ENCODE data around the gene SERPINA3.
"Not testable (repeated sequence)": the region's sequence is repeated elsewhere in the genome, so short reads cannot be mapped to it uniquely, and the experiment has no call there.

The SERPINA3 gene

DNA sequence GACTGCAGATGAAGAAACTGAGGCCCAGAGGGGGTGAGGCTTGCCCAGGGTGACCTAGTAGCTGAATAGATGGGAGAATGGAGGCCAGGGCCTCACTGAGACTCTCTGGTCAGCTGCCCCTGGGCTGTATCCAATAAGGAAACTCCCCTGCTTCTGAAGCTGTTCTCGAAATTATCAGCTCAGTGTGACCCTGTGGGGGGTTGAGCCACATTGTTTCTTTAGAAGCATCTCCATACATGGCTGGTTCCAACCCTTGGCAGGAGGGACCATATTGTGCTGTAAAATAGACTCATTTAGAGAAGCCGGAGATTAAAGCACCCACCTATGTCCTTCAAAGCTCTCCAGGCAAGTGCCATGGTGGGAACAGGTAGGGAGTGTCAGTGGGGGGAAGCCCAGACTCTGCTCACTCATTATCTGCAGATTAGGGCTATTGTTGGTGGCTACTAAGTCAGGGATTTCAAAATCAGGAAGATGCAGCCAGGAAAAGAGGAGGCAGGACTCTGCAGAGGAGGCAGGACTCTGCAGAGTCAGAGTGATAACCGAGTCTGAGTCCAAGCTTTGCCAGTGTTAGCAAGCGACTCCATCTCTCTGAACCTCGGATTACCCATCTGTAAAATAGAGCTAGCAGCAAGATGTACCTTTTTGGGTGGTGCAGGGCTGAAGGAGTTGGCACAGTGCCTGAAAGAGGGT lies 27.5 kb upstream of the SERPINA3 start:
- no peak for DNase-seq (ENCODE audit: low read depth in 1 of 2, low spot score in 1 of 2)

DNA sequence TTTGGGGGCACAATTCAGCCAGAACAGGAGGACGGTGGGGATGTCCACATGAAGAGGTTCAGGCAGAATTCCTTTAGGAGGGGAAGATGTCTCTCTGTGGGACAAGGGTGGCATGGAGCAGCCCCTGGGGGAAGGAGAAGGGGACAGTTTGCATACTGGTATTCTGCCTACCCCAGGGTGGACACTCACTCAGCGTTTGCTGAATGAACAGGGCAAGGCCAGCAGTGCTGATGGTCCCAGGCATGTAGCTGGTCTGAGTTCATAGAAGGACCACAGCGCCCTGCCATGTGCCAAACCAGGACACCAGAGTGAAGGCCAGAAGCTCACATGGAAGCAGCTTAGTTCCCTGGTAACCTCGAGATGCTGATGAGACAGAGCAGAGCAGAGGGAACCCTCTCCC lies 25.6 kb upstream of the SERPINA3 start:
- no peak for DNase-seq (ENCODE audit: low read depth in 1 of 2, low spot score in 1 of 2)

DNA sequence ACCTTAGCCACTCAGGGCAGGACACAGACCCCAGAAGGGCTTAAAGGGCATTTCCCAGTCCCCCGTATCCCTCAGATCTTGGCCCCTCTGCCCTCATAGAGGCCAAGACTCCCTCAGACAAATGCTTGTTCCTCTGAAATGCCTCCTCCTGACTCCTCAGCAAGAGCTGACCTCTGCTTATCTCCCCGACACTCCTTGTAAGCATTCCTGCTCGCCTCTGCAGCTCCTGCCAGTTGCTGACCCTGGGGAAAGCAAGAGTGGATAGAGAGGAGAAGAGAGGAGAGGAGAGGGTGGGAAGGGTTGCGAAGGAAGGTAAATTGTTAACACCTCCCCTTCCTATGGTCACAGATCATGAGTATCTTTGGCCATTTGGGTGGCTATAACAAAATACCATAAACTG lies 23.9 kb upstream of the SERPINA3 start:
- no peak for DNase-seq (ENCODE audit: low read depth in 1 of 2, low spot score in 1 of 2)

DNA sequence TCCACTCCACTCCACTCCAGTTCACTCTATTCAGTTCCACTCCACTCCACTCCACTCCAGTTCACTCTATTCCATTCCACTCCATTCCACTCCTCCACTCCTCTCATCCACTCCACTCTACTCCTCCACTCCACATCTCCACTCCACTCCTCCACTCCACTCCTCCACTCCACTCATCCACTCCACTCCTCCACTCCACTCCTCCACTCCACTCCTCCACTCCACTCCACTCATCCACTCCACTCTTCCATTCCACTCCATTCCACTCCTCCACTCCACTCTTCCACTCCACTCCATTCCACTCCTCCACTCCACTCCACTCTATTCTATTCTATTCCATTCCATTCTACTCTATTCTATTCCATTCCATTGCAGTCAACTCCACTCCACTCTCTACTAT lies 21.1 kb upstream of the SERPINA3 start:
- no peak for DNase-seq (ENCODE audit: low read depth in 1 of 2, low spot score in 1 of 2)

DNA sequence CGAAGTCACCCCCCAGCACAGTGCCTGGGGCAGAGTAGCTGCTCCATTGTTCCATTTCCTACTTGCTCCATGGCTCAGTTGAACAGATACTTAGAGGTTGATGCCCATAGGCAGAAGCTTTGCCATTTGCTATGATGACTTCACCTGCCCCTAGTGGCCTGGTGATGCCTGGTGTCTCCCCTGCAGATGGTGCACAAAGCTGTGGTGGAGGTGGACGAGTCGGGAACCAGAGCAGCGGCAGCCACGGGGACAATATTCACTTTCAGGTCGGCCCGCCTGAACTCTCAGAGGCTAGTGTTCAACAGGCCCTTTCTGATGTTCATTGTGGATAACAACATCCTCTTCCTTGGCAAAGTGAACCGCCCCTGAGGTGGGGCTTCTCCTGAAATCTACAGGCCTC lies 20.3 kb upstream of the SERPINA3 start:
- DNase-seq (ENCODE audit: low read depth in 1 of 2, low spot score in 1 of 2) = no peak

DNA sequence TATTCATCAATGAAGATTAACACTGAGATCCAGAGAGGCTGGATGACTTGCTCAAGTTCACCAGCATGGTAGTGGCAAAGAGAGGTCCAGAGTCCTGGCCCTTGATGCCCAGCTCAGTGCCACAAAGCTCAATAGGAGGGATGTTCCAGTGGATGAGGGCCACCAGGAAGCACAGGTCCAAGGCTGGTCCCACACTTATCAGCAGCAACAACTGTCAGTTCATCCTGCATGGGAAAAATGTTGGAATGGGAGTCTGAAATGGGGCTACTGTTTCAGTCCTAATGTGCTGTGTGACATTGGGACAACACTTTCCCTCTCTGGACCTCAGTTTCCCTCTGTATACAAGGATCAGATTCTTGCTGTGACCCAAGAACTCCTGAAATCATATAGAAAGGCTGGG lies 19.7 kb upstream of the SERPINA3 start:
- no peak for DNase-seq (ENCODE audit: low read depth in 1 of 2, low spot score in 1 of 2)

DNA sequence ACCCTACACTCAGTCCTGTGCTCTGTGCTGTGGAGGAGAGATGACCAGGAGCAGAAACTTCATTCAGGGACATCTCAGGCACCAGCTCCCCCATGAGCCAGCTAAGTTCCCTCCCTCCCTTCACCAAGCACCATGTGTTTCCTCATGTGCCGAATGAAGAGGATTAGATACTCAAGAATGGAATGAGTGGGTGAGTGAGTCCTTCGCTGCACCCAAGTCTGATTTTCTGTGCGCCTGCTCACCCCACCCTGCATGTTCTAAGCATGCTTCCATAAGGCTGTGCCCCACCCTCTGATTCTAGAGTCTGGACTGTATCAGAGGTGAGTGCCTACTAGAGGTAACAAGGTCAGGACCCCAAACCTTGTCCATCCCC lies 18.8 kb upstream of the SERPINA3 start:
- DNase-seq (ENCODE audit: low read depth in 1 of 2, low spot score in 1 of 2) = no peak

DNA sequence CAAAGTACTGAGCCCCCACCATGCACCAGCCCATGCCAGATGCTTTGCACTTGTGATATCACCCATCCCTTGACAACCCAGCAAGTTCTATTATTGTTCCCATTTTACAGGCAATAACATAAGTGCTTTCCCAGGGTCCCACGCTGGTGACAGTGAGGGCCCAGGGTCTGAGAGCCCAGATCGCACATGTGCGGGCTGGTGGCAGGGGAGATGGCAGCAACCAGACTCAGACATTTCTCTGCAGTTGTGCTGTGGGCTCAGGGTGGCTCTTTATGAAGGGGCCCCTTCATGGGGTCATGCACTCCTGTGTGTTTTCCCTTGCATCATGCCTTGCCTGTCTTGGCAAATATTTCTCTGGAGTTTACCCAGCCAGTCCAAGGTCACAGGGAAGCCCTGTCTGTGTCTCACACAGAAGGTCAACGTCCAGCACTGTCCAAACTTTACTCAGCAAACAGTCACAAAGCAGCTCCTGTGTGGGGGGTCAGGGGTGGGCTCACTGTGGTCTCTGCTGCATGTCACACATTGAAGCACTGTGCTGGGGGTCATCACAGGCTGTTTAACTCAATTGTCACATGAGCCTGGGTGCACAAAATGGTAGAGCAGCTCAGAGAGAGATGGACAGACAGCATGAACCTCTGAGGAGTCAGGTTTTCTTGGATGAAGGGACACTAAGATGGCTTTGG lies 18.3 kb upstream of the SERPINA3 start:
- no peak for DNase-seq (ENCODE audit: low read depth in 1 of 2, low spot score in 1 of 2)

DNA sequence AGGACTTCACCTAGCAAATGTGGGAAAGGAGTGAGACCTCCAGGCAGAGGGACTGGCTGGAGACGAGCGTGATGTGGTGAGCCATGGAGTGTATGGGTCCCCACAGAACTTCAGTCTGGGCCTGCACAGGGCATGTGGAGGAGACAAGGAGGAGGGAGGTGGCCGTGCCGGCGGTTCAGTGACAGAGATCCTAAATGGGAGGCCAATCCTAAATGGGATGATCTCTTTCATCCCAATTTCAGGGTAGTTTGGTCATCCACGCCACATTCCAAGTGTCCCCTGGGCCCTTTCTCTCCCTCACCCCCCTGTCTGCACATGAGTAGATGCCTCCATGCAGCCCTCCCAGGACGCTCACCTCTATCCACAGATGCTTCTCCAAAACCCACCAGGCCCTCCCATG lies 17.8 kb upstream of the SERPINA3 start:
- no peak for DNase-seq (ENCODE audit: low read depth in 1 of 2, low spot score in 1 of 2)

DNA sequence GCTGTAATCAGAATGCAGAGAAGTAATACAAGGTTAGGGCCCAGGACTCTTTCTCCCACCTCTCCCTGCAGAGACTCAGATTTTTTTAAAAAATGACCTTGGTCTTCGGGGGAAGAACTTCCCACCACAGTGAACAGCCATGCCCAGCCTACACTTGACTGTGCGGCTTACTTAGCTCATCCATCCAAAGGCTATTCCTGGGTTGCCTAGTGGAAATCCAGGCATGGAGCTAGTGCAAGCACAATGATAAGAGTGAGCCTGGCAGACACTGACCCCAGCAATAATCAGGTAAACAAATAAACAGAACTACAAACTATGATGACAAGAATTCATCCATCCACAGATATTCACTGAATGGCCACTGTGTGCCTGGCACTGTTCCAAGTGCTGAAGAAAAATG lies 16.3 kb upstream of the SERPINA3 start:
- no peak for DNase-seq (ENCODE audit: low read depth in 1 of 2, low spot score in 1 of 2)

DNA sequence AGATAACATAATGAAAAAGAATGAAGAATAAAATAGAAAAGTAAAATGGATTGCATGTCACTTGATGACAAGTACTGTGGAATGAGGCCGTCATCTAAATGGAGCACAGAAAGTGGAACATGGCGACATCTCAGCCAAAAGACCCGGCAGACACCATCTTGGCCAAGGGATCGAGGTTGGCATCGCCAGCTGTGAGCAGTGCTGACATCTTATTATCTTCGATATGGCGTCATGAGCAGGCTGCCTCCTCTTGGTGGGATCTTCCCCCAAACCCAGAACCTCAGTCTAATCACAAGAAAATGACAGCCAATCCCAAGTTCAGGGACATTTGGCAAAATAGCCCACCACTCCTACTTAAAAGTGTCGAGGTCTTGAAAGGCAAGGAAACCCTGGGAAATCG lies 15.8 kb upstream of the SERPINA3 start:
- no peak for DNase-seq (ENCODE audit: low read depth in 1 of 2, low spot score in 1 of 2)

DNA sequence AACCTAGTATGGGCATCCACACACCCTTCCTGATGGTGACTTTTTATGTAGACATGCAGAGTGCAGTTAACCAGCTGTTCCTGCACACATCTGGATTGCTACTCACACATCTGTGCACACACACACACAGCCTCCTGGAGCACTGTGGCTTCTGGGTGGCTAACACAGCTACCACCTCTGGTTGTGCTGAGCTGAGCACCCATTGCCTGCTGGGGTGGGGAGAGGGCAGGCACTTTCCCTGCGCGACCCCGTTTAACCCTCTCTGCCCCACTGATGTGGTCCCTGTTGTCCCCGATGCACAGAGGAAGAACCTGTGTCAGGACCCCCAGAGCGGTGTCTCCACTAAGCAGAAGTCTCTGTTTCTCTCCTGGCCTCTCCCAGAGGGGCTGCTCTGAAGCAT lies 14.4 kb upstream of the SERPINA3 start:
- DNase-seq (ENCODE audit: low read depth in 1 of 2, low spot score in 1 of 2) = no peak

DNA sequence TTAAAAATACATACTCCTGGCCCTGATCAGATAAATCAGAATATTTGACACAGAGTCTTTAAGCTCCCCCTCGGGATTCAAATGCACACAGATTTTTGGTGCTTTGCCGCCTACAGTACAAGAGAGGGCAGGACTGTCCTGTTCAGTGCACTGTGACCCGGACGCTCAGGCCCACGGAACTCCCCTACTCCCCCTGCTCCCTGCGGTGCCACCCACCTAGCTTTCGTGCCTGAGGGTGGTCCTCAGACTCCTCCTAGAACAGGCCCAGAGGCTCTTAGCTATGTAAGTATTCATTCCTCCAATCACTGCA lies 13.7 kb upstream of the SERPINA3 start:
- DNase-seq (ENCODE audit: low read depth in 1 of 2, low spot score in 1 of 2) = no peak

DNA sequence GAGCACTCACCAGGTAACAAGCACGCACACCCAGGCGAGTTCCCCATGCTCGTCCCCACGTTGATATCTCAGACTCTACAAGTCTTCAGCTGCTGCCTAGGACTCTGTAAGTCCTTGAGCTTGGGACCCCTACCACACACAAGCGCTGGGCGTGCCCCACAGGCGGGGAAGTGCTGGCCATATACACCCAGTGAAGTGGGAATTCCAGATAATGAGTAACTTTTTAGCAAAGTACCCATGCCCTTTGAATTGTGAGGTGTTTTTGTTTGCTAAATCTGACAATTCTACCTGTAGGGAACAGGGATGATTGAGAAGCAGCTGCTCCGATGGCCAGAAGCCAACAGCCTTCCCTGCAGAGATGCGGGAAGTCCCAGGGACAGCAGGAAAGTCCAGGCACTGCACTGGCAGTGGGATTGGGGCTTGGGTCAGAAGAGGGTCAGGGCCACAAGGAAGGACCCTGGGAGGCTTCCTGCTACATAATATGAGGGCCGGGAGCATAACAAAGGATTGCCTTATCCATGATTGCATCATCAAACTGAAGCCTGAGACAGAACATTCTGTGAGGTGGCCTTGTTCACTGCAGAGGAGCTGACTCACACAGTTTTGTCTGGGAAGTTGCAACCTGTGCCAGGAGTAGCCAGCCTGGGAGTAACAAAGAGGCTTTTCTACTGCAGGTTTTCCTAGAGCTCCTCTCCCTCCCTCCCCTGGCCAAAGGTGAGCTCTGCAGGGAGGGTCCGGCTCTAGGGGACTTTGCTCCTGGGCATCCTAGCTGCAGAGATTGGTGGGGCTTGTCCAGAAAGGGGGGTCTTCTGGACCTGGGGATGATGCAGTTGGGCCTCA lies 13.2 kb upstream of the SERPINA3 start:
- DNase-seq (ENCODE audit: low read depth in 1 of 2, low spot score in 1 of 2) = no peak

DNA sequence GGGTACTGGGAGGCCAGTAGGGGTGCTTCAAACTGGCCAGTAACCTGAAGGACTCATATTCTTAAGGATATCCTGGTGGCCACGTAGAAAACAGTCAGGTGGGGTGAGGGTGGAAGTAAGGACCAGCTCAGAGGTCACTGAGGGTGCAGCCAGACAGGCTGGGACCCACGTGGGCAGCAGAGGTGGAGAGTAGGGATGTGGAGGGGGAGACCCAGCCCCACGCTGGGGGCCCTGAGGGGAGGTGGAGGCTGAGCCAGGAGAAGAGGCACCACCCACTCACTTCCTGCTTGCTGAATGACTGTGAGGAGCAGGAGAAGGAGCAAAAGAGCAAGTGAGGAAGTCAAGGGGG lies 12.6 kb upstream of the SERPINA3 start:
- DNase-seq (ENCODE audit: low read depth in 1 of 2, low spot score in 1 of 2) = no peak

DNA sequence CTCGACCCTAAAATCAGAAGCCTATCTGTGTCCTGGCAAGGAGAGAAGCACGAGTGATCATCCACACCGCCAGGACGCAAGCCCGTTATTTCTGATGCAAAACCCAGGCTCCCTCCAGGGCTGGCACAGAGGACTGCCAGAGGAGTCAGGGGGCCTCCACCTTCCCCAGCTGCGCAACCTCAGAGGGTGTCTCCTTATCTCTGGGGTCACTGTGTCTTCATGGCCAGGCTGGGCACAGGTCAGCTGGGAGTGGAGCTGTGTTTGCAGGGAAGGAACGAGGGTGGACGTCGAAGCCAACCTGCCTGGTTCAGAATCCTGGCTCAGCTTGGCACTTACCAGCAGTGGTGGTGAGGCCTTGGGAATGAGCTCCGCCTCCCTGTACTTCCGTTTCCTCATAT lies 12.0 kb upstream of the SERPINA3 start:
- DNase-seq (ENCODE audit: low read depth in 1 of 2, low spot score in 1 of 2) = no peak

DNA sequence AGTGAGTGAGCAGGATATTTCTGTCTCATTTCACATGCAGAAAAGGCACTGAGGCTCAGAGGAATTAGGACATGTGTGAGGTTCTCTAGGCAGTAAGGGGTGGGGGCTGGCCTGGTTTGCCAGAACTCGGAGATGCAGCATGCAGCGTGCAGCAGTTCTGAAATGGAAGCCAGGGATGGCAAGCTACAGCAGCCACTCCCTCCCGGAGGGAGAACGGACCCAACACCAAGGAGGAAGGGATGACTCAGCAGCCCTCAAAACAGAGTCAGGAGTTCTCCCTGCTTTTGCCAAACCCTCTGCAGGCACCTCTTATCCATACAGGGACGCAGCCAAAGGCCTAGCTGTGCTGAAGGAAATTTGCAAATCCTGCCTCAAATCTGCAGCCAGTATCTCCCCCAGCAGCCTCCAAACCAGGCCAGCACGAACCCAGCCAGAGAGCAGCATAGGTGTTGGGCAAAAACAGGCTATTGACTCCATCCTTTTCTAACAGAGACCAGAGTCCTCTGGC lies 10.3 kb upstream of the SERPINA3 start:
- no peak for DNase-seq (ENCODE audit: low read depth in 1 of 2, low spot score in 1 of 2)

DNA sequence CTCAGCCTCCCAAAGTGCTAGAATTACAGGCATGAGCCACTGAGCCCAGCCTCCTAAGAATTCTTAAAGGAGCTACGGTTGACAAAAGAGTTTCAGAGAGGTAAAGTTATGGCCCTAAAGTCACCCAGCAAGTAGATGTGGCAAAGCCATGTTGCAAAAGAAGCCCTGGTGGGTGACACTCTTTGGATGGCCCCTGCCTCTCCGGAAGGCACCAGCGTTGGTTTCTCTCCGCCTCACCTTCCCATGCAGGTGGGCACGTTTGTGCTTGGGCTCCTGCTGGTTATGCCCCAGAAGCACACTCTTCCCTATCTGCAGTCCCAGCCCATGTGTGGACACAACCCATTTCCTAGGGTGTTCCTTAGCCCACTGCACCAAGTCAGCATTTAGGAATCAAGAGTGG lies 9.5 kb upstream of the SERPINA3 start:
- DNase-seq (ENCODE audit: low read depth in 1 of 2, low spot score in 1 of 2) = no peak

DNA sequence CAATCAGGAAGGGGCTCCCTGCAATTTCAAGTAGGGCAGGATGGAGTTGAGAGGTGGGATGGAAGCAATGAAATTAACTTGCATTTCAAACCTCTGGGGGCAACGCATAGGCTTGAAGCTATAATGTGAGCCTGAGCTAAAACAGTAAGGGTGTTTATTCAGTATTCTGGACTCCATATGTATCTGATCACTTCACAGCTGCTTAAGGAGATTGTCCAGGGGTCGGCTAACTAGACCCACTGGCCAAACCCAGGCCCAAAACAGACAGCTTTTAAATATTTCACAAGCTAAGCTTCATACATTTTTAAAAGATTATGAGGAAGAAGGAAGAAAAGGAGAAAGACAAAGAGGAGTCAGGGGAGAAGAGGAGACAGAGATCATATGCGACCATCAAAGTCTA lies 6.8 kb upstream of the SERPINA3 start:
- no peak for DNase-seq (ENCODE audit: low read depth in 1 of 2, low spot score in 1 of 2)

DNA sequence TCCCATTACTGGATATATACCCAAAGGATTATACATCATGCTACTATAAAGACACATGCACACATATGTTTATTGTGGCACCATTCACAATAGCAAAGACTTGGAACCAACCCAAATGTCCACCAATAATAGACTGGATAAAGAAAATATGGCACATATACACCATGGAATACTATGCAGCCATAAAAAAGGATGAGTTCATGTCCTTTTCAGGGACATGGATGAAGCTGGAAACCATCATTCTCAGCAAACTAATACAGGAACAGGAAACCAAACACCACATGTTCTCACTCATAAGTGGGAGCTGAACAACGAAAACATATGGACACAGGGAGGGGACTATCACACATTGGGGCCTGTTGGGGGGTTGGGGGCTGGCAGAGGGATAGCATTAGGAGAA lies 3.2 kb upstream of the SERPINA3 start:
- DNase-seq (ENCODE audit: low read depth in 1 of 2, low spot score in 1 of 2) = not testable (repeated sequence)

DNA sequence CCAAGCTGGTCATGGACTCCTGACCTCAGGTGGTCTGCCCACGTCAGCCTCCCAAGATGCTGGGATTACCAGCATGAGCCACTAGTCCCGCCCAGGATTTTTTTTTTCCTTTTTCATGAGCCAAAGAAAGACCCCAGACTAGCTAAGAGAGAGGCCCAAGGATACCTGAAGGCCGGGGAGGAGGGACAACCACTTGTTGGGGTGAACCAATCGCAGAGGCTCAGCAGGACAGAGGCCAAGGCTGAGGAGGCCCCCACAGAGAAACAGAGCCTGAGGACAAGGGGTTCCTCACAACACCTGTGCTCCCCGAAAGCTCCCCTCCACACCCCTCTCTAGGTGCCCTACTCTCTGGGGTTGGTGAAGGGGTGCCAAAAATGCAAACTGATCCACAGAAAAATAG lies 1.0 kb upstream of the SERPINA3 start:
- no peak for DNase-seq (ENCODE audit: low read depth in 1 of 2, low spot score in 1 of 2)

Measured in stimulated activated CD4-positive, alpha-beta T cell treated with anti-CD3 and anti-CD28 coated beads, Interleukin-15, amount 100 ng/mL, for 1 hour (primary cell).